CD14-positive monocyte (primary cell): Measurements from ENCODE around the gene SMARCC1. TPM values are rescaled to one million over a fixed set of nuclear protein-coding genes. Genes with fewer than 3 reads are reported as not detected.
A peak's percentile ranks its signal among the peaks of the same experiment; 100 is the strongest.

Source experiments
- DNase-seq, 3 donors: peaks; one replicate each; pipeline ENCODE4 v3.0.0-alpha.2; 2011 to 2022
- H2AFZ ChIP-seq: 2 replicates; pipeline ENCODE4 v1.6.0; 2012; ENCODE audit warnings: mild to moderate bottlenecking, low read depth, low read length, inconsistent platforms; ENCODE audit not compliant: insufficient read depth, poor library complexity, severe bottlenecking
- H3K27ac ChIP-seq, 2 donors: 1 replicate in 1 of 2; 2 replicates in 1 of 2; pipeline ENCODE4 v1.5.1; 2012 to 2013; ENCODE audit warnings: low read length in 2 of 2, control low read depth in 1 of 2, inconsistent platforms in 1 of 2, low read depth in 1 of 2, mild to moderate bottlenecking in 1 of 2
- H3K27me3 ChIP-seq, 2 donors: one replicate each; pipeline versions ENCODE4 v1.6.0 to v1.6.1; 2011 to 2013; ENCODE audit warnings: low read length in 2 of 2; ENCODE audit not compliant: control insufficient read depth in 2 of 2, insufficient read depth in 2 of 2
- H3K36me3 ChIP-seq, 2 donors: replicated peaks in 1 of 2; 1 replicate in 1 of 2; 2 replicates in 1 of 2; pipeline versions ENCODE4 v1.5.1 to v1.6.1; 2012 to 2013; ENCODE audit warnings: low read length in 2 of 2, control low read depth in 1 of 2, inconsistent platforms in 1 of 2, mild to moderate bottlenecking in 1 of 2; ENCODE audit not compliant: insufficient read depth in 2 of 2, control insufficient read depth in 1 of 2
- H3K4me1 ChIP-seq, 2 donors: 1 replicate in 1 of 2; 2 replicates in 1 of 2; pipeline versions ENCODE4 v1.5.1 to v1.6.1; 2012 to 2013; ENCODE audit warnings: low read length in 2 of 2, control low read depth in 1 of 2, inconsistent platforms in 1 of 2, mild to moderate bottlenecking in 1 of 2, moderate library complexity in 1 of 2; ENCODE audit not compliant: insufficient read depth in 2 of 2, control insufficient read depth in 1 of 2
- H3K4me2 ChIP-seq: replicated peaks from 2 replicates; pipeline ENCODE3; 2012; ENCODE audit warnings: low read length, moderate library complexity, mild to moderate bottlenecking; ENCODE audit not compliant: poor library complexity, severe bottlenecking; ENCODE audit errors: extremely low read depth
- H3K4me3 ChIP-seq, 3 experiments: fragments of 200-600 bp in 1 of 3; sonication (generic) in 1 of 3; replicated peaks in 1 of 3; 1 replicate in 2 of 3; 2 replicates in 1 of 3; pipeline ENCODE4 v1.5.1; 2011 to 2013; ENCODE audit warnings: low read length in 3 of 3, mild to moderate bottlenecking in 3 of 3, control low read depth in 2 of 3, low read depth in 2 of 3, inconsistent platforms in 1 of 3, moderate library complexity in 1 of 3
- H3K79me2 ChIP-seq: 2 replicates; pipeline ENCODE4 v1.6.0; 2012; ENCODE audit warnings: mild to moderate bottlenecking, control low read depth, inconsistent platforms, low read length, moderate library complexity; ENCODE audit not compliant: insufficient read depth
- H3K9ac ChIP-seq: 2 replicates; pipeline ENCODE4 v1.6.0; 2017; ENCODE audit warnings: low read length, mild to moderate bottlenecking; ENCODE audit not compliant: insufficient read depth, poor library complexity, severe bottlenecking
- H3K9me3 ChIP-seq, 2 donors: replicated peaks in 1 of 2; 1 replicate in 1 of 2; 2 replicates in 1 of 2; pipeline versions ENCODE4 v1.5.1 to v1.6.1; 2012 to 2013; ENCODE audit warnings: low read length in 2 of 2, control low read depth in 1 of 2; ENCODE audit not compliant: control insufficient read depth in 1 of 2, insufficient read depth in 1 of 2
- H4K20me1 ChIP-seq: 2 replicates; pipeline ENCODE4 v1.6.0; 2012; ENCODE audit warnings: mild to moderate bottlenecking, low read length, control low read depth, moderate library complexity; ENCODE audit not compliant: insufficient read depth
- H3K27ac Mint-ChIP-seq, 7 donors: one replicate each; pipeline ENCODE4 v1.8.0; 2020; ENCODE audit warnings: mild to moderate bottlenecking in 7 of 7, mixed read lengths in 7 of 7, moderate library complexity in 6 of 7, inconsistent platforms in 2 of 7
- H3K27me3 Mint-ChIP-seq, 3 donors: one replicate each; pipeline ENCODE4 v1.8.0; 2021 to 2022; ENCODE audit warnings: low read depth in 3 of 3, mild to moderate bottlenecking in 3 of 3, mixed read lengths in 3 of 3, moderate library complexity in 3 of 3, inconsistent platforms in 1 of 3
- H3K36me3 Mint-ChIP-seq, 2 donors: one replicate each; pipeline ENCODE4 v1.8.0; 2020; ENCODE audit warnings: mixed read lengths in 2 of 2, inconsistent platforms in 1 of 2, mild to moderate bottlenecking in 1 of 2
- H3K4me1 Mint-ChIP-seq: one replicate; pipeline ENCODE4 v1.8.0; 2020; ENCODE audit warnings: mild to moderate bottlenecking, mixed read lengths
- H3K4me3 Mint-ChIP-seq, 2 donors: one replicate each; pipeline ENCODE4 v1.8.0; 2020; ENCODE audit warnings: mild to moderate bottlenecking in 2 of 2, mixed read lengths in 2 of 2, moderate library complexity in 1 of 2
- H3K9me3 Mint-ChIP-seq, 7 donors: one replicate each; pipeline ENCODE4 v1.8.0; 2020 to 2022; ENCODE audit warnings: mixed read lengths in 7 of 7, mild to moderate bottlenecking in 6 of 7, moderate library complexity in 6 of 7, inconsistent platforms in 2 of 7
- CTCF ChIP-seq: fragments of 200-600 bp; IDR thresholded peaks from one replicate; pipeline ENCODE4 v1.8.0; 2022; ENCODE audit warnings: antibody characterized with exemption, mild to moderate bottlenecking
- WGBS: methylation state at CpG from one replicate; pipeline ENCODE4 v1.1.5; 2013; ENCODE audit warnings: missing lambda C conversion rate; ENCODE audit not compliant: insufficient coverage; 5-methylcytosine and 5-hydroxymethylcytosine counted together
- intact Hi-C, 2 donors: fragments of 100-400 bp; cut with micrococcal nuclease; formaldehyde crosslinking; loops; one replicate each; pipeline versions ENCODE4 v1.15.0 to v1.15.1; 2023
- polyA plus RNA-seq, 3 donors: library from polyadenylated mRNA; depleted of rRNA in 1 of 3; unstranded in 2 of 3; stranded (reverse) in 1 of 3; fragments of 300-500 nt in 2 of 3; fragments of >200 nt in 1 of 3; fragmentation: Illumina TruSeq in 2 of 3; gene quantifications; 1 replicate in 2 of 3; 2 replicates in 1 of 3; pipeline ENCODE4 v1.2.3, GENCODE V29; 2012 to 2021

Gene SMARCC1
- polyA plus RNA-seq, 3 donors, result 8.8 to 33.5 (median 20.5) TPM

- Histone ChIP-seq H3K79me2 (peaks cover 3% of the 10 kb centered on the region), H3K4me3 (peak overlapping the region in 1 of 3 experiments; percentile 28), H3K9me3 (no peaks in the 10 kb centered on the region), H4K20me1 (peaks cover 3% of the 10 kb centered on the region), H3K4me1 (peaks cover 11 to 18% of the 10 kb centered on the region in 2 donors), H3K27ac (peak overlapping the region; percentile 38 to 75), H3K4me2 (peak overlapping the region; percentile 27), H3K36me3 (peaks cover 45 to 86% of the 10 kb centered on the region in 2 donors), H3K27me3 (no peaks in the 10 kb centered on the region), H3K9ac (peak overlapping the region; percentile 45), H2AFZ (no peak overlapping the region)
- H3K4me3 Mint-ChIP-seq, result peak overlapping the region in 1 of 2 donors; percentile 68
- H3K36me3 Mint-ChIP-seq, result peaks cover 56 to 68% of the 10 kb centered on the region in 2 donors
- TF ChIP-seq CTCF, result no peak
- H3K9me3 Mint-ChIP-seq, result no peaks in the 10 kb centered on the region
- DNase-seq, result peak; percentile 2 to 15 (median 12)
- H3K27me3 Mint-ChIP-seq, result no peaks in the 10 kb centered on the region
- H3K27ac Mint-ChIP-seq, result peak overlapping the region; percentile 6 to 82 (median 70)
- peaks cover 28% of the 10 kb centered on the region for H3K4me1 Mint-ChIP-seq
- intact Hi-C loops, result no loop called here
- 25% methylated on average over 4 of the region's 6 CpGs for WGBS
These were observed 146.7 kb downstream of the SMARCC1 start for GRCh38 chr3:47634996-47635395.

GRCh38 chr3:47630810-47631209 lies 150.9 kb downstream of the SMARCC1 start:
- Mint-ChIP-seq H3K4me1 (peaks cover 17% of the 10 kb centered on the region), H3K27me3 (no peaks in the 10 kb centered on the region), H3K36me3 (peaks cover 65 to 79% of the 10 kb centered on the region in 2 donors), H3K9me3 (no peaks in the 10 kb centered on the region), H3K27ac (peak overlapping the region in 2 of 7 donors; percentile 58 to 79), H3K4me3 (no peak overlapping the region)
- no peaks in the 10 kb centered on the region for H3K9me3 ChIP-seq
- H3K4me2 ChIP-seq, result no peak overlapping the region
- no peak overlapping the region for H3K9ac ChIP-seq
- intact Hi-C loops, result no loop called here
- H3K36me3 ChIP-seq, result peaks cover 50 to 89% of the 10 kb centered on the region in 2 donors
- no peaks in the 10 kb centered on the region for H3K79me2 ChIP-seq
- no peak for DNase-seq
- no peak overlapping the region for H2AFZ ChIP-seq
- peaks cover 11 to 17% of the 10 kb centered on the region in 2 donors for H3K4me1 ChIP-seq
- no peak for TF ChIP-seq CTCF
- no peak overlapping the region for H3K4me3 ChIP-seq
- no peaks in the 10 kb centered on the region for H3K27me3 ChIP-seq
- H3K27ac ChIP-seq, result no peak overlapping the region
- WGBS, result 100% methylated on average over 1 of the region's 1 CpG
- peaks cover 3% of the 10 kb centered on the region for H4K20me1 ChIP-seq
